NCI-H748 (cell line): ENCODE measurements around the gene IQCF5.
A peak's percentile ranks its signal among the peaks of the same experiment; 100 is the strongest.
"Not testable (repeated sequence)": the region's sequence is repeated elsewhere in the genome, so short reads cannot be mapped to it uniquely, and the experiment has no call there.

Experiments used
- DNase-seq: peaks from one replicate; lab custom pipeline; 2025; ENCODE audit not compliant: unreplicated experiment; lab: John Stamatoyannopoulos, UW

IQCF5 gene

DNA sequence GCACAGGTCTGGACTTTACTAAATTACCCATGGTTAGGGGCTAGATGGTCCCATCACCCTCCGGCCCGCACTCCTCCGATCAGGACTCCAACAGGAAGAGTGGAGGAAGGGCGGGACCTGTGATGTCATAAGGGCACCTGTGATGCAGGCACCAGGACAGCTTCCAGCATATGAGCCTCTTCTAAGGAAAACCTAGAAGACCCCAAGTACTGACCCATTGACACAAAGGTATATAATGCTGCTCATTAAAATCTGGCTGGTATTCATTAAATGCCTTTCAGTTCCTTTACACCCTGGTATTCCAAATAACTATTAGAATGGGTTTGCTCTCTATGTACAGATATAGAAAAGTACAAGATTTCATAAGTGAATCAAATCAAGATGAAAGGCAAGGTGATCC, at the start of gene IQCF5:
Gene IQCF5 (minus strand): TSS at position 101 of the 400 bp plus-strand sequence. CDS start 70 bp downstream, at position 31.
- no peak for DNase-seq

DNA sequence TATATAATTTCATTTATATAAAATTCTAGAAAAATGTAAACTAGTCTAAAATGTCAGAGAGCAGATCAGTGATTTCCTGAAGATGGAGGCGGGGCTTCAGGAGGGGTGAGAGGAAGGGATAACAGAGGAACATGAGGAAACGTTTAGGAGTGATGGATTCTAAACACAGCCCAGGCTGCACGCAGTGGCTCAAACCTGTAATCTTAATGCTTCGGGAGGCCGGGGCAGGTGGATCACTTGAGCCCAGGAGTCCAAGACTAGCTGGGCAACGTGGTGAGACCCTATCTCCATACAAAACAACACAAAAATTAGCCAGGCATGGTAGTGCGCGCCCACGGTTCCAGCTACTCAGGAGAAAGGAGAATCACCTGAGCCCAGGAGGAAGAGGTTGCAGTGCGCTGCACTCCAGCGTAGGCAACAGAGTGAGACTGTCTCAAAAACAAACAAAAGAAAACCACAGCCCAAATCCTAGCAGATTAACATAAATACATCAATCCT, 45.7 kb upstream of the IQCF5 start:
- DNase-seq = no peak

GRCh38 chr3:51916418-51916817, 41.0 kb upstream of the IQCF5 start:
- no peak for DNase-seq

GRCh38 chr3:51908026-51908425, 32.6 kb upstream of the IQCF5 start:
- no peak for DNase-seq

- no peak for DNase-seq
Observed at GRCh38 chr3:51904034-51904823, 28.8 kb upstream of the IQCF5 start.

DNA sequence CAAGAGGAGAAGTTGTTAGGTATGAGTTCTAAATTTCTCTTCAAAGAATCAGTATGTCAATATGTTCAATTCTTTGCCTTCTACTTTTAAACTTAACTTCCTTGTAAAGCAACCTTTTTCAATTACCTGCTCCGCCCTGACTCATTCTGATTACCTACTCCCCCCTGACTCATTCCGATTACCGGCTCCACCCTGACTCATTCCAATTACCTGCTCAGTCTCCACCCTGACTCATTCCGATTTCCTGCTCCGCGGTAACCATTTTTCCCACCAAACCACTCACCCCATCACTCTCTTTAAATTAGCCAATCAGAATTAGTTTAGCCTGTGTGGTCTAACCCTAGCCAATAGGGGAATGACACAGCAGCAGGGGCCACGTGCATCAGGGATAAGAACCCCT, 27.0 kb upstream of the IQCF5 start:
- DNase-seq = peak; percentile 21

DNA sequence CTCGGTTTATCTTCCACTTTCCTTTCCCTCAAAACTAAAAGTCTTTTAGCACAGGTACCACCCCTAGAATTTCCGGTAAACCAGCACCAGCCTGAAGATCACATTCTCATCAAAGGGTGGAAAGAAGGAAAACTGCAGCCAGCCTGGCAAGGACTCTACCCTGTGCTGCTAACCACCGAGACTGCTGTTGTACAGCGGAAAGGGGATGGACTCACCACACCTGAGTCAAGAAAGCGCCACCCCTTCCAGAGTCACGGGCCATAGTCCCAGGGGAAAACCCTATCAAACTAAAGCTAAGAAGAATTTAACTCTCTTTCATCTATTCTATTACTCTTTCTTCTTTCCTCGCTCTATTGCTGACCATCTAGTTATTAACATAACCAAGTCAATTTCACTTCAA, 24.6 kb upstream of the IQCF5 start:
- not testable (repeated sequence) for DNase-seq

DNA sequence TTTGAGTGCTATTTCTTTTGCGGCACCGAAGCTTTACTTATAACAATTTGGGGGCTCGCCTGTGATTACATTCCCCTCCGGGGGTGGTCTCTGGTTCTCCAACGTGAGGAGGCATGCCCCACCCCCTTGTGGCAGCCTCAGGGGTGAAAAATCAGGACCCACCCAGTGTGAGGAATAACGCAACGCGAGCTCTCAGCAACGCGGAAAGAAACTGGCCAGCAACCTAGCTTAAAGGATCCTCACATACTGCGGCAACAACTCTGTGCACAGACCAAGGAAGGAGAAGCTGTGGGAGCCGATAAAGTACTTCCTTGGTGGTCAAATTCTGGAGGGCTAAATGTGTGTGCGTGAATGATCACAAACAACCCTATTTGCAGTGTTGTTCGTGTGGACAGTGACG, 22.0 kb upstream of the IQCF5 start:
- DNase-seq = no peak

- DNase-seq = no peak
Observed at GRCh38 chr3:51896607-51897305, 21.4 kb upstream of the IQCF5 start.

DNA sequence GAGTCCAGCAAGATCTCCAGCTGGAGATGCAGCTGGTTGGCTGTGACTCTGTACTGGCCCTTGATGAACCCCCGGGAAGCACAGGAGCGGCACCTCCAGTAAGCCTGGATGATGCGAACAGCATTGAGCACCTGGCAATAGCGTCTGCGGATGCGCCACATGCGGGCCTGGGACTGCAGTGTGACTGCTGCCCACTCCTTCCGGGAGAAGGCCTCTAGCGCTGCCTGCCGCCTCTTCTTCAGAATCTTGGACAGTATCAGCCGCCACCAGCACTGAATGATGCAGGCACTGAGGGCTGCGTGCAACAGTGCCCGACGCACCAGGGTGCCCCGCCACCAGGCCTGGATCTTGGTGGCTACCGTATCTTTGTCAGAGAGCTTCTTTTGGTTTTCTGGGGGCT, 19.5 kb upstream of the IQCF5 start:
- no peak for DNase-seq

GRCh38 chr3:51894391-51894790, 19.0 kb upstream of the IQCF5 start:
- DNase-seq = no peak

DNA sequence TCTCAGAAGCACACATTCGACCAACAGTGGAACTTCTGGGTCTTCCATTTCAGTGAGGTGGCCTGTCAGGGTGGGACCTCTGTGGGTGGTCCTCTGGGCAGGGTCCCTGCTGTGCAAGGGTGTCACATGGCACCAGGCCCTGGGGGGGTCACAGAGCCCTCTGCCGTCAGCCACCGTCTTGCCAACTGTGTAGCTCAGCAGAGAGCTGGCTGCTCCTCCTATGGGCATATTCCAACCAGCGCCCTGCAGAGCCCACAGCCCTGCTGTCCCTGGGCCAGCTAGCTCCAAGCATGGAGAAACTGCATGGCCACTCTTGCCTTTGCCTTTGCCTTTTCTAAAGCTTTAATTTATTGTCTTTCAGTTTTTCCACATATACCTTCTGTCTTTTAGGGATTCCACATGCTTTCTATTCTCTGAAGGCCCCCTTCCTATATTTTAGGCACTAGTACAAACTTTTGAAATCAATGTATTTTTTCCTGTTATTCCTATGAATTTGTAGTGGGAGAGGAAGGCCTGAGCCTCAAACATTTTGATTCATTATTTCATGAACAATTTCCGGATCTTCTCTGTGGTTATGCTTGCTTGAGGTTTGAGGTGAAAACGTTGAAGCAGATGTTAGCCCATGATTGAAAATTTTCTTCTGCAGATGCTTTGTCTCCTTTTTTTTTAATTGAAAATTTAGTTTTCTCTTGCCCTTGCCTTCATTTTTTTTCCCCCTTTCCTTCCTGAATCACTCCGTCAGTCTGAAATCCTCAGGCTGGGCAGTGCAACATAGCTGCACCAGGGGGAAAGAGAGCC, 16.0 kb upstream of the IQCF5 start:
- DNase-seq = no peak

- DNase-seq = no peak
Observed at GRCh38 chr3:51888463-51889105, 13.2 kb upstream of the IQCF5 start.

DNA sequence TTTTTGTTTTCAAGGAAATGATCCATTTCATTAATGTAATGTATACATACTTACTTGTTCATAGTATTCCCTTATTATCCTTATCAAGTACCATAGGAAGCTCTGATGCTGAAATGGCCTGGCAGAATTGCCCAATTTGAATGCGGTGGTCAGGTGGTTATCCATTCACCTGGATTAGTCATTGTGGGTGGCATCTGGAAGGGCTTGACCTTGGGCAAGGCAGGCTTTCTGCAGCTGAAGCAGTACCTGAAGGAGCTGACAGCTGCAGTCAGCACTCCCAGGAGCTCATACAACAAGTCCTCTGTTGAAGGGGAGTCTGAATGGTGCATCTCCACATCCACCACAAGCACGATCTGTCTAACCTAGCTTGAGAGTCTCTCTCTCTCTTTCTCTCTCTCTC, 12.2 kb upstream of the IQCF5 start:
- DNase-seq = no peak

GRCh38 chr3:51886447-51886846, 11.0 kb upstream of the IQCF5 start:
- DNase-seq = no peak

DNA sequence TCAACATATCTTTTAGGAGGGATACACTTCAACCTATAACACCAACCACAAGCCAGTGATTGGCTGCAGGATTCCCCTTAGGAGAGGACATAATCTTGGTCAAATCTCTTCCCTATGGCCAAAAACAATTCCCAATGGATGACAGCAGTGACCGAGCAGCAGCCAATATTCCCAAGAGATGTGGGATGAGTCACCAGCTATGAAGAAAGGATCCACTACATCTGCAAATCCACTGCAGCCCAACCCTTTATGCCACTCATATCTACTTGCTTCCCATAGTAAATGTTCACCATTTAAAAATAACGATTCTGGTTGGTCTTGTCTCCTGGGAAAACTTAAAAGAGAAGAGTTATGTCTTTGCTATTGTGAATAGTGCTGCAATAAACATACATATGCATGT, 4.5 kb upstream of the IQCF5 start:
- DNase-seq = no peak

DNA sequence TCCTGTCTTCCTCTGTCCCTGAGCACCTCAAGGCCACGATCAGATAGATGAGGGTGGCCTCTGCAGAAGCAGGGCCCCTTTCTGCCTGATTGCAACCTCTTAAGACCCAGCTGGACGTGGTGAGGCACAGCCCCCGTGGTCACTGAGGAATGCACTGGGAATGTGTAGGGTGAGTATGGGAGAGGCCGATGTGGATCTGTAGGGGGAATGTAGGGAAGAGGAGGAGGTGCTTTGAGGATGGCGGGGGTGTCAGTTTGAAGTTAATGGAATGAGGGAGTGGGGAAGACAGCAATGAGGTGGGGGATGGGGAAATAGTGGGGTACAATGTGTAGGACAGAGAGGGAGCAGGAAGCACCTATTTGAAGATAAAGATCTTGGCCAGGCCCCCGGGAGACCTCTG, 785 bp upstream of the IQCF5 start:
- DNase-seq = no peak

GRCh38 chr3:51874889-51875288, 512 bp downstream of the IQCF5 start:
- no peak for DNase-seq

DNA sequence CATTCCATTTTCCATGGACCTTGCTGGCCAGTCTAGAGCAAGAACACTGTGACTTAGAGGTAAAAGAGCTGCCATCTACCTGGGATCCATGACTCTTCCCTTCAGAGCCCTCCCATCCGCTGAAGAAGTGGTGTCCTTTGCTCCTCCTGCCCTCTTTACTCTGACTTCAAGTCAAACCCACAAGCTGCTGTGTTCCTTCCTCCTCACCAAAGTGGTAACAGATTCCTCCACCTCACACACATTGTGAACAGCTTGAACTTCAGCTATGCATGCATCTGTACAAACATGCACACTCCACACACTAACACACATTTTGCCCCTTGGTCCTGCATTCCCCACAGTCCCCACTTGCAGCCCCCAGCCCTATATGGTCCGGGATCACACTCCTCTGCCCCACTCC, 990 bp downstream of the IQCF5 start:
- no peak for DNase-seq

DNA sequence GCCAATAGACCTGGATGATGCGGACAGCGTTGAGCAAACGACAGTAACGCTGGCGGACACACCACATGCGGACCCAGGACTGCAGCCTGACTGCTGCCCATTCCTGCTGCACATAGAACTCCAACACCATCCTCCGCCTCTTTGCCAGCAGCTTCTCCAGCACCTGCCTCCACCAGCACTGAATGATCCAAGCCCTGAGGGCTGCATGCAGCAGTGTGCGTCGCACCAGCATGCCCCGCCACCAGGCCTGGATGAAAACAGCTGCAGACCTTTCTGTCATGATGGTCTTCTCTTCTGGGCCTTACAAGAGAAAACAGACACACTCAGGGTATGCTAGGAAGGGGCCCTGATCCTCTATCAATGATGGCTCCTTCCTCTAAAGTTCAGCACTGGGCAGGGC, 1.5 kb downstream of the IQCF5 start:
- DNase-seq = no peak

DNA sequence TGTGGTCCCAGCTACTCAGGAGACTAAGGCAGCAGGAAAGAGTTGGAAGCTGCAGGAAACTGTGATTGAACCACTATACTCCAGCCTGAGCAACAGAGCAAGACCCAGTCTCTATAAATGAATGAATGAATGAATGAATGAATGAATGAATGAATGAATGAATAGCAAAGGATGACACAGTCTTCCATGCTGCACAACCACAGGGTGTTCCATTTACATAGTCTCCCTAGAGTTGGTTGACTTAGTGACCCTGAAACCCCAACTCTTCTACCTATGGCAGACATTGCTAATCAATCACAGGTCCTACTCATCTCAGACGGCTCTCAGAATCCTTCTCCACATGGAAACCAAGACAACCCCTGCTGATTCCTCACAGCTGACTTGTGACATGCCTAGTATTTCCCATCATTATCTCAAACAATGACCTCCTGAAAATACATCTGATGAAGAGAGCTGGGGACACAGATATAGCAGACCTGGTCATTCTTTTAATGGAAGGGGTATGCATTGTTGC, 2.1 kb downstream of the IQCF5 start:
- no peak for DNase-seq
